Neural crest cell (in vitro differentiated cells): ENCODE measurements around the gene CRYAA. TPM values are rescaled to one million over a fixed set of nuclear protein-coding genes. Genes with fewer than 3 reads are reported as not detected.

ENCODE experiments used
- DNase-seq: peaks from one replicate; pipeline ENCODE4 v3.0.0; 2021; ENCODE audit warnings: low read depth, mixed read lengths, low spot score
- H3K27ac Mint-ChIP-seq: one replicate; pipeline ENCODE4 v1.8.0; 2021; ENCODE audit warnings: mild to moderate bottlenecking, mixed read lengths; ENCODE audit not compliant: unreplicated experiment
- H3K27me3 Mint-ChIP-seq: 2 replicates; pipeline ENCODE4 v1.8.0; 2021; ENCODE audit warnings: low read depth, mild to moderate bottlenecking, mixed read lengths
- H3K36me3 Mint-ChIP-seq: 2 replicates; pipeline ENCODE4 v1.8.0; 2021; ENCODE audit warnings: low read depth, mild to moderate bottlenecking, mixed read lengths
- H3K4me1 Mint-ChIP-seq: 2 replicates; pipeline ENCODE4 v1.8.0; 2021; ENCODE audit warnings: mixed read lengths
- H3K4me3 Mint-ChIP-seq: one replicate; pipeline ENCODE4 v1.8.0; 2021; ENCODE audit warnings: mild to moderate bottlenecking, mixed read lengths
- H3K9me3 Mint-ChIP-seq: 2 replicates; pipeline ENCODE4 v1.8.0; 2021; ENCODE audit warnings: mixed read lengths
- total RNA-seq: library from RNA; stranded (reverse); gene quantifications from 2 replicates; pipeline ENCODE4 v1.2.1, GENCODE V29; 2021
- TF ChIP-seq, protein P1 (sequence below): fragments of 200-600 bp; sonication (generic); conservative IDR thresholded peaks from 2 replicates; pipeline ENCODE4 v1.5.0; 2021; ENCODE audit warnings: antibody characterized with exemption, mild to moderate bottlenecking

The CRYAA gene
- total RNA-seq, 1 donor from 2014 or later = not detected

DNA sequence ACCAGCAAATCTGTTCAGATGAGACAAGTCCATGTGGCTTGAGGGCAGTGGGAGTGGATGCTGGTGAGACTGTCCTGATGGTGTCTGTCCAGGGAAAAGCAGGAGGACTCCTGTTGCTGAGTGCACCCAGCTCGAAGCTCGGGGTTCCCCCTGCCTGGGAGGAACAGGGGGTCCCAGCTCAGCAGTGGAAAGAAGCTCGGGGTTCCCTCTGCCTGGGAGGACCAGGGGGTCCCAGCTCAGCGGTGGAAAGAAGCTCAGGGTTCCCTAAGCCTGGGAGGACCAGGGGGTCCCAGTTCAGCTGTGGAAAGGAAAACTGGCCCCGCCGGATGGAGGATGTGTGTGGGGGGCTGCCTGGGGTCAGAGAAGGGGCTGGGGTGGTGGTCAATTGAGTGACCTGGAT, 39.1 kb downstream of the CRYAA start:
- H3K9me3 Mint-ChIP-seq = no peaks in the 10 kb centered on the region
- peaks cover 5% of the 10 kb centered on the region for H3K4me1 Mint-ChIP-seq
- DNase-seq = no peak
- peaks cover 2% of the 10 kb centered on the region for H3K27me3 Mint-ChIP-seq
- no peaks in the 10 kb centered on the region for H3K36me3 Mint-ChIP-seq
- H3K27ac Mint-ChIP-seq = peak overlapping the region; percentile 43
- TF ChIP-seq, protein P1, sequence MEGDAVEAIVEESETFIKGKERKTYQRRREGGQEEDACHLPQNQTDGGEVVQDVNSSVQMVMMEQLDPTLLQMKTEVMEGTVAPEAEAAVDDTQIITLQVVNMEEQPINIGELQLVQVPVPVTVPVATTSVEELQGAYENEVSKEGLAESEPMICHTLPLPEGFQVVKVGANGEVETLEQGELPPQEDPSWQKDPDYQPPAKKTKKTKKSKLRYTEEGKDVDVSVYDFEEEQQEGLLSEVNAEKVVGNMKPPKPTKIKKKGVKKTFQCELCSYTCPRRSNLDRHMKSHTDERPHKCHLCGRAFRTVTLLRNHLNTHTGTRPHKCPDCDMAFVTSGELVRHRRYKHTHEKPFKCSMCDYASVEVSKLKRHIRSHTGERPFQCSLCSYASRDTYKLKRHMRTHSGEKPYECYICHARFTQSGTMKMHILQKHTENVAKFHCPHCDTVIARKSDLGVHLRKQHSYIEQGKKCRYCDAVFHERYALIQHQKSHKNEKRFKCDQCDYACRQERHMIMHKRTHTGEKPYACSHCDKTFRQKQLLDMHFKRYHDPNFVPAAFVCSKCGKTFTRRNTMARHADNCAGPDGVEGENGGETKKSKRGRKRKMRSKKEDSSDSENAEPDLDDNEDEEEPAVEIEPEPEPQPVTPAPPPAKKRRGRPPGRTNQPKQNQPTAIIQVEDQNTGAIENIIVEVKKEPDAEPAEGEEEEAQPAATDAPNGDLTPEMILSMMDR = no peak
- H3K4me3 Mint-ChIP-seq = no peak overlapping the region

GRCh38 chr21:43208561-43209332, 39.9 kb downstream of the CRYAA start:
- Mint-ChIP-seq H3K27me3 (peaks cover 2% of the 10 kb centered on the region), H3K27ac (peak overlapping the region; percentile 5), H3K36me3 (no peaks in the 10 kb centered on the region), H3K4me1 (peaks cover 5% of the 10 kb centered on the region), H3K4me3 (no peak overlapping the region), H3K9me3 (no peaks in the 10 kb centered on the region)
- TF ChIP-seq, protein P1 = no peak
- DNase-seq = no peak

DNA sequence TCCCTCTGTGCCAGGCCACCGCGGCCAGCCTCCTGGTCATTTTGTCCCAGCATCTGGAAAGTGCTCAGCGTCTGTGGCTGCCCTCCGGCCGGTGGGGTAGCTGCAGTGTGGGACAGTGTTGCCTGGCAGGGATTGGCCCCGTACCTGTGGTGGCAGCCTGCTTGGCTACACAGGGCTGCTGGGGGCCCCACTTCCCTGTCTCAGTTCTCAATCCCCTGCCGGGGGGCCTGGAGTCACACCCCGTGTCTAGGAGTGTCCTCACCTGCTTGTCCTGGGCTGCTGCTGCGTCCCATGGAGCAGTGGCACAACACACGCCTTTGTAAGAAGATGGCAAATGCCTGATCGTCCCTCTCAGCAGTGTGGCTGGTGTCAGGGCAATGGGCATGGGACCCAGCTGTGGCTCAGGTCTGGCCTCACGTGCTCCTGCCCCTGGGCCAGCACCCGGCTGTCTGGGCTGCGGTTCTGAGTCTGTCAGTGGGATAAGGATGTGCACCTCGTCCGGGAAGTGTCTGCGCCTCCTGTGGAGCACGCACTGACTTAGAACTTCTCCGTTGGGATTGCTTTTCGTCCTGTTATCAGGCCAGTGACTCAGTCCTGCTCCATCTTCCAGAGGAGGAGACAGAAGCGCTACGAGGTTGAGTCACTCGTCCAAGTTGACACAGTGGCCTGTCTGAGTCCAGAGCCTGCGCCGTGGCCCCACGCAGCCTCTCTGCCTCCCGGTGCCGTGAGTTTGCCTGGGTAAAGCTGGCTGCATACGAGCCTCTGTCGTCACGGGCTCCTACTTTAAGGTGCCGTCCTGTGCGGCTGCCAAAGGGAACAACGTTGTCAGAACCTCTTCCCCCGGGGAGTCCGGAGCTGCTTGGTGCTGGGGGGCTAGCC, 41.0 kb downstream of the CRYAA start:
- Mint-ChIP-seq H3K4me1 (peaks cover 5% of the 10 kb centered on the region), H3K9me3 (no peaks in the 10 kb centered on the region), H3K4me3 (no peak overlapping the region), H3K27ac (peak overlapping the region; percentile 19), H3K27me3 (peaks cover 2% of the 10 kb centered on the region), H3K36me3 (no peaks in the 10 kb centered on the region)
- TF ChIP-seq, protein P1 = no peak
- no peak for DNase-seq

DNA sequence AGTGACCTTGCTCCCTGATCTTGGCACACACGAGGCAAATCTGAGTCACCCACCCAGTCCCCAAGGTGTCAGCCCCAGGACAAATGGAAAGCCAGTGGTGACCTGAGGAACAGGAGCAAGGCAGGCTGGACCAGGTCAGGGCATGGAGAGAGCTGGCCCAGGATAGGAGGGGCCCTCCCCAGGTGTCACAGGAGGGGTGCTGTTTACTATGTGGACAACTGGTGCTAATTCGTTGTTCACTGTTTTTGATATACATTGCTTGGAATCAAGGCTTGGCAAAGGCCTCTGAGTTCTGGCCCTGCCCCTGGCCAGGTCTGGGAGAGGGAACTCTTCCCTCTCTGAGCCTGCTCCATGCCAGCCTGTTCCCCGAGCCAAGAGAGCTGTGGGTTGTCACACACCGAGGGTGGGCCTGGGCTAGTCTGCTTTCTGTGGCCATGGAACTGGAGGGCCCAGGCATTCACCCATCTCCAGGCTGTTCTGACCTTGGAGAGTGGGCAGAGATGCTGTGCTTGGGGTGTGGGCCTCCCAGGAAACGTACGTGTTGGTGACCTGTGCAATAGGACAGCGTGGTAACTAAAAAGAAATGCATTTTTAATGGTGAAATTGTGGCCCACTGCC, 41.8 kb downstream of the CRYAA start:
- no peak for DNase-seq

More for the DNA sequence above, 41.8 kb downstream of the CRYAA start:
- TF ChIP-seq, protein P1 = no peak
- Mint-ChIP-seq H3K36me3 (no peaks in the 10 kb centered on the region), H3K4me3 (no peak overlapping the region), H3K27me3 (peaks cover 2% of the 10 kb centered on the region), H3K27ac (no peak overlapping the region), H3K4me1 (peaks cover 5% of the 10 kb centered on the region), H3K9me3 (no peaks in the 10 kb centered on the region)
